ENCODE data around the gene HNRNPL. TPM values are rescaled to one million over a fixed set of nuclear protein-coding genes. Genes with fewer than 3 reads are reported as not detected.

The HNRNPL gene
- polyA plus RNA-seq, 1 donor from 2014 or later: 315 TPM

Small RNA genes lying within 50 kb of the gene (small RNA-seq; reads per million reads assigned to genes)
- 0 to 0.16 (median 0.03) reads per million in 3 experiments for gene RNU6-140P

Other genes with a start within 250 kb of the HNRNPL start
- gene MAP4K1, start 232.0 kb downstream of the HNRNPL start, polyA plus RNA-seq: 1.0 and 1.2 TPM in 2 replicates
- 419 and 462 TPM in 2 replicates for gene EIF3K, start 230.8 kb downstream of the HNRNPL start, polyA plus RNA-seq
- gene ACTN4, start 202.3 kb downstream of the HNRNPL start, polyA plus RNA-seq: 54.0 and 54.1 TPM in 2 replicates
- not detected in 2 replicates for gene CAPN12, start 105.5 kb downstream of the HNRNPL start, polyA plus RNA-seq
- not detected in 2 replicates for gene LGALS7, start 76.5 kb downstream of the HNRNPL start, polyA plus RNA-seq
- gene LGALS7B, start 60.8 kb downstream of the HNRNPL start, polyA plus RNA-seq: not detected in 2 replicates
- gene LGALS4, start 37.0 kb downstream of the HNRNPL start, polyA plus RNA-seq: 1.2 and 1.3 TPM in 2 replicates
- 38.4 and 42.2 TPM in 2 replicates for gene ECH1, start 18.2 kb downstream of the HNRNPL start, polyA plus RNA-seq
- 0.66 and 0.77 TPM in 2 replicates for gene RINL, start 28.3 kb upstream of the HNRNPL start, polyA plus RNA-seq
- 102 and 117 TPM in 2 replicates for gene SIRT2, start 49.6 kb upstream of the HNRNPL start, polyA plus RNA-seq
- gene NFKBIB, start 50.0 kb upstream of the HNRNPL start, polyA plus RNA-seq: 11.9 and 21.4 TPM in 2 replicates
- 2.3 and 2.5 TPM in 2 replicates for gene CCER2, start 62.2 kb upstream of the HNRNPL start, polyA plus RNA-seq
- gene SARS2, start 80.8 kb upstream of the HNRNPL start, polyA plus RNA-seq: 14.6 and 19.4 TPM in 2 replicates
- 30.0 and 40.3 TPM in 2 replicates for gene MRPS12, start 81.0 kb upstream of the HNRNPL start, polyA plus RNA-seq
- gene FBXO17, start 125.8 kb upstream of the HNRNPL start, polyA plus RNA-seq: not detected in 2 replicates
- gene FBXO27, start 182.6 kb upstream of the HNRNPL start, polyA plus RNA-seq: 2.7 and 6.2 TPM in 2 replicates
- gene ACP7, start 234.4 kb upstream of the HNRNPL start, polyA plus RNA-seq: not detected in 2 replicates

Data from neural cell (in vitro differentiated cells).